Activated naive CD8-positive, alpha-beta T cell treated with anti-CD3 and anti-CD28 coated beads, Interleukin-2, amount 50 U/mL, for 16 hours (primary cell): ENCODE measurements around the gene NPR2.

ENCODE experiments used
- DNase-seq: peaks from one replicate; pipeline ENCODE4 v3.0.0-alpha.2; 2020; ENCODE audit warnings: low read depth, low spot score

Gene NPR2

DNA sequence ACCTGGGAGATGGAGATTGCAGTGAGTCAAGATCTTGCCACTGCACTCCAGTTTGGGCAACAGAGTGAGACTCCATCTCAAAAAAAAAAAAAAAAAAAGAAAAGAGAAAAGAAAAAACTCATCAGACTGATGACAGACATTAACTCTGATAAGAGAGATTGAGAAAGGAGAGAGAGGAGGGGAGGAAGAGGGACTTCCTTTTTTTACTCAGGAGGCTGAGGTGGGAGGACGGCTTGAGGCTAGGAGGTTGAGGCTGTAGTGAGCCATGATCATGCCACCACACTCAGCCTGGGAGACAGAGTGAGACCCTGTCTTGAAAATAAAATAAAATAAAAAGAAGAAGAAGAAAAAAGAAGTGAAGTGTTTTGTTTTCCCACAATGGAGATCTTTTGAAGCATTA lies 27.6 kb upstream of the NPR2 start:
- DNase-seq = no peak

DNA sequence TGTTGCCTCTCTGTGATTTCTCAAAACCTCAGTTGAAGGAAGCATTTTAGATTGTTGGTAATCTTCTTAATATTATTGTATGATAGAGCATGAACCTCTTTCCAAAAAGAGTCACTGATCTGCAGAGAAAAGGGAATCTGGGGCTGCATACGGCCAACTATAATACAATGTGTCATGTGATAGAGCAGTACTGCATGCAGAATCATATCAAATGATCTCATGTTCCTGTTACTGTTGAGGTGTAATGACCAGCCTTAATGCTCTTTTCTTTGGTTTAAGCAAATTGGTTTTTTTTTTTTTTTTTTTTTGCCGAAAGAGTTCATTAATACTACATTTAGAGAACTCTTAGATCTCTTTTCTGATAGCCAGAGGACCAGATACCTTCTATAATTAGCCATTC lies 24.4 kb upstream of the NPR2 start:
- DNase-seq = no peak

DNA sequence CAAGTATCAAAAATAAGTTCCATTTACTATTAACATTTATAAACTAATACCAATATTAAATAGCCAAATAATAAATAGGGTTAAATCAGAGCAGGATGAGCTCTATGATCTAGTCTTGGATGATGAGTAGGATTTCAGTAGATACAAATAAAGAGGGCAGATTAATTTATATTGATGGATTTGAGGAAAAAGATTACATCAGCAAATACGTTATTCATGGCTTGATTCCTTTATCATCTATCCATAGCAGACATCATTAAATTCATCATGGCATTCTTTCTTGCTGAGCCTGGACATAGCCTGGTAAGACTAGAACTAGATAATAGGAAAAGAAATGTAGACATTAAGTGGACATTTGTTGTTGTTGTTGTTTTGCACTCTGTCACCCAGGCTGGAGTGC lies 23.9 kb upstream of the NPR2 start:
- no peak for DNase-seq

DNA sequence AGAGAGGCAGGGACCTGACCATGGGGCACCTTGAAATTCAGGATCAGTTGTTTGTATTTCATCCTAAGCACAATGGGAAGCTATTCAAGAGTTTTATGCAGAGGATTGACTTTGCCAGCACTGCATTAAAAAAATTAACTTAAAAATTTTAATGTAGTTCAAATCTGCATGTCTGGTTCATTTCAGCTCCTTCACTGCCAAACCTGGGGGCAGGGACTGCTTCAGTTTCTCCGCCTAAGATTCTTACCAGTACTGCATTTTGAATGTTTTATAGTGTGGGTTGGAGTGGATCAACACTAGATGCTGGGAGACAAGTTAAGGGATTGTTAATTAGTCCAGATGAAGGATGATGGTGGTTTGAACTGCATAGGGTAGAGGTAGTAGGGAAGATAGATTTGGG lies 21.6 kb upstream of the NPR2 start:
- DNase-seq = no peak

DNA sequence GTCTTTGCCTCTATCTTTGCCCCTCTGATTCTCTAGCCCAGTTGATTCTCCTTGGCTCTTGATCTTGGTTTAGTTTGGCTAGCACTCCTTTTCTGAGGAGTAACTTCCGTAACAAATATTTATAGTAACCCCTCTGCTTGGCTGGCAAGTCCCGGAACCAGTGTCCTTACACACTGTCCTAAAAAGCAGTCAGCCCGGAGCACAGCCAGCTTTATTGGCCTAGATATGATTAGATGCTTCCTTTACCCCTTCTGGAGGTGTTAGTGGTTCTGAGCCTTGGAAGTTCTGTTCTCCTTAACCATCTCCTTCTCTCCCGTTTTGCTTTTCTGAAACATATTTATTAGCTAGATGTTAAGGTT lies 20.3 kb upstream of the NPR2 start:
- DNase-seq = no peak

DNA sequence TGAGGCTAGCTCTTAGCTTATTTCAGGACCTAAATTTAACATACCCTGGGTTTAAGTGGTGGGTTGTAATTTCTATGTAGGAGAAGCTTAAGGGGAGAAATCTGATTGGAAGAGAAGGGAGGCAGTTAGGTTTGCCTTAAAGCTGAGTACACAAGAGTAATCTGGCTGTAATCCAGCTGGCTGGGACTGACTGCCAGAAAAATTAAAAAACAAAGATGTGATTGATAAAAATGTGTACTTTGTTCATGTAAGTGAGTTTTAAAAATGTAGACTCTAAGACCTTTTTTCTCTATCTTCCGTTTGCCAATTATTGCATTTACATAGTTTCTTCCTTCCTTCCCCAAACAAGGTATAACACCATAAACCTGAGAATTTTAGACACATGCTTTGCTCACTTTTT lies 19.9 kb upstream of the NPR2 start:
- no peak for DNase-seq

DNA sequence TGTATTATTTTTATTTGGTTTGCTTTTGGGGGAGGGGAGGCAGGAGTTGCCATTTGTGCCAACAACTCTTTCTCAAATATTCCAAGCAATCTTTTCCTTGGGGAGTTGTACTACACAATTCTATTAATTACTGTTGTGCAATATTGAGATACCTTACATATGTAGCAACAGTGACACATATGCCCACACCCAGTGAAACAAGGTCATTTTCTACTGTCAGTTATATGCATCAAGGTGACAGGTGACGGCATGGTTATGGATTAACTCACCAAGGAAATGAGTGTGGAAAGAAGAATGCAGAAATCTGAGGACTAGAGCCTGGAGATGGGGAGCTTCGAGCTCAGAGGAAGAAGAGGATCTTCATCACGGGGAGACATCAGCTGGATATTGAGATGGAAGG lies 19.4 kb upstream of the NPR2 start:
- DNase-seq = no peak

DNA sequence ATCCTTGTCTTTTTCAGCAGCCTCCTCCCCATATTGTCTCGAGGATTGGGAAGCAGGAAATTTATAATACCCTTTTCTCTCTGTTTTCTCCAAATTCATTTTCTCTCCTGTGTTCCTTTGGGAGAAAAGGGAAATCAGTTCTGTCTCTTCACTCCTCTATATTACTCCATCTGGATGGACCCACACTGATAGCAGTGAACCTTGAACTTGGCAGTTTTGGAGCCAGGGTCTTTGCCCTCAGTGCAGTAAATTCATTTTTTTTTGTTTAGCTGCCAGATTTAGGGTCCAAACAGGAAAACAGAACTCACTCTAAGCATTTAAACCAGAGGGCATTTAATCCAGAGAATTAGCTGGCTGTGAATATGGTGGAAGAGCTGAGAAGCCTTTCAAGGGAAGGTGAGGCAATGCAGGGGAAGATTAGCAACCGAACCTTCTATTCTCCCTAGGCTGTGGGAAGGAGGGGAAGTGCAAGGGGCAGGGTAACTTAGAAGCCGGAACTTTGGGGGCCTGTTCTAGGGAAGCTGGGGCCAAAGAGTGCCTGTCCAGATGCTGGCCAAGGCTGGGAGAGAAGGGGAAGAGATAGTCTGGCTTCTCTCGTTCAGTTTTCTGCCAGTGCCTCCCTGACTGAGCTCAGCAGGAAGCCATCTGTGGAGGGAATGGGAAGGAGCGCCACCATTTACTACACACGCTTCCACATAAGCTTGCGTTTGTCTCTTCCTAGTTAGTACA lies 16.3 kb upstream of the NPR2 start:
- no peak for DNase-seq

DNA sequence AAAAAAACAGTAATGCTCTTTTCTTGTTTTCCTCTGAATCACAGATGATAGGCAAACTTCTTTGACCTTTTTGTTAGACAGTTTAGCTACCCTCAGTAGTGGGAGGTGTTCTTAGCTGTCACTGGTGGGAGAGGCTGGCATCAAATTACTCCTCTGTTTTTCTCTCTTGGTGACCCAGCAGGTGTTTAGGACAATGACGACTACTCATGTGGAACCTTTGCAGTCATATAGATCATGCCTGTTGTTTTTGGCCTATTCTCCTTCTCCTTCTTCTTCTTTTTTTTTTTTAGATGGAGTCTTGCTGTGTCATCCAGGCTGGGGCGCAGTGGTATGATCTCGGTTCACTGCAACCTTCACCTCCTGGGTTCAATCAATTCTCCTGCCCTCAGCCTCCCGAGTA lies 15.4 kb upstream of the NPR2 start:
- no peak for DNase-seq

DNA sequence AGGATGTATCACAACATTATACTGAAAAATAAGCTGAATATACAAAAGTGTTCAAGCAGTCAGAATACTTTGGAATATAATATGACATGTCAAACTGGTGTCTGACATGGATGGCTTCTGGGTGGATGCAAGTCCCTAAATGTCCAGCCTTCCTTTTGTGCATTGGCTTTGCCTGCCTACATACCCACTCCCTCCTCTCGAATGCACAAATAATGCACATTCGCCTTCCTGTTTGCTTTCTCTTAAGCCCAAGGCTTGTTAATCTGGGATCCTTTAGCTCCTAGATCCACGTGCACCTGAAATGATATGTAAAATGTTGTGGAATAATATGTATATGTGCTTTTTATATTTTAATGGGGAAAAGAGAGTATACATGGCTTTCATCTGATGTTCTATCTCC lies 12.9 kb upstream of the NPR2 start:
- DNase-seq = no peak

DNA sequence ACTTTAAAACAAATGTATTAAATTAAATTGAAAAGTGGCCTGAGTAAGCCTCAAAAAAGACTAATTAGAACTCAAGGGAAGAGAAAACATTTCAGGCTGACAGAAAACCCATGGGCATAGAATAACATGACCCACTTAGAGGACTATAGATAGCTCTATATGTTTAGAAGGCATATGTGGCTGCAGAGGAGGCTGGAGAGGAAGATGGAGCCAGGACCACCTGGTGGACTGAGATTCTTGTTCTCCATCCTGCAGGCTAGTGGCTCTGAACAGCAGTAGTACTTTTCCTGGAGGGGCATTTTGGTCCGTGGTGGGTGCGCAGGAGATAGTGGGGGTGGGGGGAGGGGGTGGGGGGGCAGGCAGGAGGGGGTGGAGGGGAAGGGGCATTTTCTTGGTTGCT lies 10.3 kb upstream of the NPR2 start:
- DNase-seq = no peak

DNA sequence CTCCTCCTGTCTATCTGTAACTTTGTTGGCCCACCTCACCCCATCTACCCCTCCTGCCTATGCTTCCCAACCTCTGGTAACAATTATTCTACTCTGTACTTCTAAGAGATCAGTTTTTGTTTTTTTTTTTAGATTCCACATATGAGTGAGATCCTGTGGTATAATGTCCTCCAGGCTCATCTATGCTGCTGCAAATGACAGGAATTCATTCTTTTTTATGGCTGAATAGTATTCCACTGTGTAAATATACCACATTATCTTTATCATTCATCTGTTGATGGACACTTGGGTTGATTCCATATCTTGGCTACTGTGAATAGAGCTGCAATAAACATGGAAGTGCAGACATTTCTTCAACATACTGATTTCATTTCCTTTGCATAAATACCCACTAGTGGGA lies 8.0 kb upstream of the NPR2 start:
- DNase-seq = no peak

DNA sequence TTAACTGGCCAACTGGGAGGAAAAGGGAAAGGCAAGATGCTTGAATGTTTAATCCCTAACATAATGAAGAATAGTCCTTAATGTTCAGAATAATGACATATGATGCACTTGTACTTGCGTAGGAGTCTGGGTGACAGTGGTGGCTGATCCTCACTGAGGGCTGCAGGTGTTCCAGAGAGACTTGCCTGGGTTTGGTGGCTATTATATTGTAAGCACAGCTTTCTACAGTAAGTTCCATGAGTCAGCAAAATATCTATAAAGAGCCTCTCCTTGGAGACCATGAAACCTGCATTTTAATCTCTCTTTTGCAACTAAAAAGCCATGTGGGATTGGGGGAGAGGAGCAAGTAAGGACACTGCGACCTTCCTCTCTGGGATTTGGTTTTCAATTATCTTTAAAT lies 1.9 kb upstream of the NPR2 start:
- DNase-seq = no peak

DNA sequence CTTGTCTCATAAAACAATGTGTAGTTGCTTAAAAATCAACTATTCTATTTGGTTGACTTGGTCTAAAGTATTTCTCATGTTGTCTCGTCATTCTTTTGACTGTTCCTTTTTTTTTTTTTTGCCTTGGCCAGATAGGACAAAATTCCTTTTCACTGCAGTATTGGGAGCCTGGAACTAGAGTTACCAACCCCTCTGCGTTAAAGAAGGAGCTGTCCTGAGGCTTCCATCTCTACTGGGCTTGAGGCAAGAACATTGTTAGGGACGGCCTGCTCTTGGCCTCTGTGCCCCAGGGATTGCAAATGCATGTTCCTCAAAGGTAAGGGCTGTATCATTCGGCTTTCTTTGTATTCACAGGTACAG lies 1.4 kb upstream of the NPR2 start:
- DNase-seq = no peak

DNA sequence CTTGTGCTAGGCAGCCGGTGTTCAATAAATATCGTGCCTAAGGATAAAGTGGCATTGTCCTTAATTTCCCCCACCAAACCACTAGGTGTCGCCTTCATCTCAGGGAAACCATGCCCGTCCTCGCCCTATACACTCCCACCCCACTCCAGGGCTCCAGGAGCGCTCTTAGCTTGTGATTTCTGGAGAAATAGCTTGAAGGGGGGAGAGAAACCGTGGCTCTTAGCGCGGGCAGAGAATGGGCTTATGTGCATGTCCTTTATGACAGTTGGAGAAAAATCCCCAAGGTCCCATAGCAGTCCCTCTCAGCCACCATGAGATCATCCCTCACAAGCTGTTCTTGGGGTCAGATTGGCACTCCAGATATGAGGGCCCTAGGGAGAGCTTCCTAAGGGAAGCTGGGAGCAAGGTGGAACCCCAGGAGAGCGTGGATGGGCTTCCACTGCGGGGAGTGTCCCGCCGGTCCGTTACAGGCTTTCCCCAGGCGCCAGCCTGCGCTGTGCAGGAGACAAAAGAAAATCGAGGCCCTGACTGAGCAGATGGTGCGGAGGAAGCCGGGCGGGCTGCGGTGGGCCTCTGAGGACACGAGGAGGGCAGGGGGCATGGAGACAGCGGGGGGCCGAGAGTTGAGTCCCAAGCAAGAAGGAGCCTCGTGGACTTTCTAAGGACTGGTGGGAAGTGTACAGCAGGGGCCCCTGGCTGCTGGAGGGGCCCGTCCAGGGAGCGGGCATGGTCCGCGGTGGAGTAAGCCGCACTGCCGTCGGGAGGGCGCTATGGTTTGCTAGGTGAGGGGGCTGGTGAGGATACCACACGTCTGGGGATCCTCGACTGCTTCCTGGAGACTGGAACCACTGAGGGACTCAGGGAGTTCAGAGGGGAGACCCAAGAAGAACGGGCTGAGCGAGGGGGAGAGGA lies 750 bp upstream of the NPR2 start:
- DNase-seq = peak; percentile 21

DNA sequence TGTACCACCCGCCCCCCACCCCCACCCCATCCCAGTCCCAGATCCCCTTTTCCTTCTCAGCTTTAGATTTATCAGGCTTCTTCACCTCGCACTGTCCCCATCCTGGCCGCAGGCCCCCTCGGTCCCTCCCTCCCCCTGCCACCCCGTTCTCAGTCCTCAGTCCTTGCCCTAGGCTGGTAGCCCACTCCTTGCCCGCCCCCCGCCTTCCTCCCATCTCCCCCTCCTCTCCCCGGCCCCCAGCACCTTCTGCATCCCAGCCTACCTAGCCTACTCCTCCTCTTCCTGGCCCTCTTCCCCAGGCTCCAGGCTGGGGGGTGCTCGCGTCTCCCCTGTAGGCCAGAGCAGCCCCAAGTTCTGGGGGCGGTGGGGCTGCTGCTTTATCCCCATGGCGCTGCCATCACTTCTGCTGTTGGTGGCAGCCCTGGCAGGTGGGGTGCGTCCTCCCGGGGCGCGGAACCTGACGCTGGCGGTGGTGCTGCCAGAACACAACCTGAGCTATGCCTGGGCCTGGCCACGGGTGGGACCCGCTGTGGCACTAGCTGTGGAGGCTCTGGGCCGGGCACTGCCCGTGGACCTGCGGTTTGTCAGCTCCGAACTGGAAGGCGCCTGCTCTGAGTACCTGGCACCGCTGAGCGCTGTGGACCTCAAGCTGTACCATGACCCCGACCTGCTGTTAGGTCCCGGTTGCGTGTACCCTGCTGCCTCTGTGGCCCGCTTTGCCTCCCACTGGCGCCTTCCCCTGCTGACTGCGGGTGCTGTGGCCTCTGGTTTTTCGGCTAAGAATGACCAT lies 828 bp downstream of the NPR2 start:
- no peak for DNase-seq

DNA sequence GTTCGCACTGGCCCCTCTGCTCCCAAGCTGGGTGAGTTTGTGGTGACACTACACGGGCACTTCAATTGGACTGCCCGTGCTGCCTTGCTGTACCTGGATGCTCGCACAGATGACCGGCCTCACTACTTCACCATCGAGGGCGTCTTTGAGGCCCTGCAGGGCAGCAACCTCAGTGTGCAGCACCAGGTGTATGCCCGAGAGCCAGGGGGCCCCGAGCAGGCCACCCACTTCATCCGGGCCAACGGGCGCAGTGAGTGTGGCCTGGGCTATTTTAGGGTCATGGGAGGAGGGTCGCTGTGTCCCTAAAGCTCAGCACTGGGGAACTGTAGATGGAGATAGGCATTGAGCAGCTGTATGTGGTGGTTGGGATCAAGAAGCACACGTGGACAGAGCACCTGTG lies 1.4 kb downstream of the NPR2 start:
- DNase-seq = no peak

DNA sequence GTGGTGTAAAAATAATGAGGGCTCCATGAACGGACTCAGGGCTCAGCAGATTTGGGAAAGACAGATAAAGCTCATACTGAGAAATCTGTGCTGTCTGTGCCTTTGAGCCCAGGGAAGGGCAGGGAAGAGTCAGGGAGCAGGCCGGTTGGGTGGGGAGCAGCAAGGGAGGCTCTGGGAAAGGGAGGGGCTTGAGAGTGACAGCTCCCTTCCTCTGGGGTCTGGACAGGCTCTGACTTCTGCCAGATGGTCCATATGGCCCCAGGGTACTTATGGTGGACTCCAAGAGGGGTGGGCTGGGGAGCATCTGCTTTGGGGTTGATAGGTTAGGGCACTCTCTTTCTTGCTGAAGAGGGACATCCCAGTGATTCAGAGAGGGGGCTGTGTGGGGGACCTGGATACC lies 2.1 kb downstream of the NPR2 start:
- DNase-seq = no peak

DNA sequence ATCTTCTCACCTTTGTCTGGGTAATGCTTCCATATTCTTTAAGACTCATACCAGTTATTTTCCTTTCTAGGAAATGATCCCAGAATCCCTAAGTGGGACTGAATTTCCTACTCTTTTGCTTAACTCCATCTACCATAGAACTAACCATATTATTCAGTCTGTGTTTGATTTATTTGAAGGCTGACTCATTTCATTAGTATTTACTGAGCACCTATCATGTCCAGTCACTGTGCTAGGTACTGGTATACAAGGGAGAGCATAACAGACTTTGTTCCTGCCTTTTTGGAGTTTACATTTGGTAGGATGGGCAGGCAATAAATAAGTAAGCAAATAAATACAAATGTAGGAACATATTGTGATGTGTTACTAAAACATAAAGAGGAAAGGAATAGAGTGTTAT lies 4.3 kb downstream of the NPR2 start:
- DNase-seq = no peak

DNA sequence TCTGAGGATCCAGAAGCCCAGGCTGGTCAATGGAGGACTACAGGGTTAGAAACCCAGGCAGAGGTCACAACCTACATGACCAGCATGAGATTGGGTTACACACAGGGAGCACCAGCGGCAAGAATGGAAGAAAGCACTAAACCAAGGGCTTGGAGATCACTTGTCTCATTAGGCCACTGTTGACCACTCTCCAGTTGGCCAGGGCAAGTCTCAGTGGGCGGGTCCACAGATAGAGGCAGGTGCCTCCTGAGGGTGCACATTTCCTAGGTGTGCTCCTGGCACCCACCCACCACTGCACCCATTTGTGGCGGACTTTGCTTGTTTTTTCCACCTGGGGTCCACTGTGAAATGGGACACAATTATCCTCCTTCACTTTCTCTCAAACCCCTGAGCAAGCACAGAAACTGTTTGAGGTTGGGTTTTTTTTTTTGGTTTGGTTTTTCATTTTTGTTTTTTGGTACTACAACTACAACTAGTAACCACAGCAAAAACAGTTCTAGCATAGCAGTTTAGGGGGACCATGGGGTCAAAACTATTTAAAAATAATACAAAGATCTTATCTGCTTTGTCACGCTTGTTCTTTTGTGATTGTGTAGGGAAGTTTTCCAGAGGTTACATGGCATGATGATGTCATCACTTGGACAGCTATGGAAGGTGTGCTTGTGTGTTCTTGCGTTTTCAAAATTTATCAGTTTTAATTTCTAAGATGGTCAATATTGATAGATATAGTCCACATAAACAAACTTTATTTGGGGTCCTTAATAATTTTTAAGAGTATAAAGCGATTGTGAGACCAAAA lies 6.1 kb downstream of the NPR2 start:
- no peak for DNase-seq

DNA sequence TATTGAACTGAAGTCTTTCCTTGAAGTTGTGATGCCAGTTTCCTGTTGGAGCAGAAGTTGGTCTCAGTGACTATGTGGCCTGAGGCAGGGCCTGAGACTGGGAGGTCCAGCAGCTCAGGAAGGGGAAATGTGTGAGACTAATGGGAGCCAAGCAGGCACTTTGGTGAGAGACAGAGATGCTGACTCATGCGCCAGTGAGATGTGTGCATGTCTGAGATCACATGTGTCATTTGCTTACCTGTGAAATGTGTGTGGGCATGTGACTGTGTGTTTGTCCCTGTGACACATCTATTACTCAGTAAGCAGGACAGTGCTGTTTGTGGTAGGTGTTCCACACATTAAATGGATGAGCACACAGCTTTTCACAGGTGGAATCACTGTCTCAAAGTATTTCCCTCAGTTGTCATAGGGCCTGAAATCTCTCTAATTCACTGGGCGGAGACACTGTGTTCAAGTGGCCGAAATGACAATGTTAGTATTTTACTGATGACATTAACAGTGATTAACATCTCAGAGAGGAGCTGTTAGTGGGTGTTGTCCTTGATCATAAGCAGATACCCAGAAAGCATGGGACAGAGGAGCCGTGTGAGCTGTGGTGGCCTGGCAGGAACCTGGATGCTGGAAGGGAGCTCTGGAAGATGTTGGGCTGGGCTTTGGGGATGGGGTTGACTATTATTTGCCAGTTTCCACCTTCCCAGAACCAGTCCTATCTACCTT lies 7.4 kb downstream of the NPR2 start:
- DNase-seq = no peak
